Measurements from ENCODE around the gene FTCDNL1.
A peak's percentile ranks its signal among the peaks of the same experiment; 100 is the strongest.

FTCDNL1 gene

DNA sequence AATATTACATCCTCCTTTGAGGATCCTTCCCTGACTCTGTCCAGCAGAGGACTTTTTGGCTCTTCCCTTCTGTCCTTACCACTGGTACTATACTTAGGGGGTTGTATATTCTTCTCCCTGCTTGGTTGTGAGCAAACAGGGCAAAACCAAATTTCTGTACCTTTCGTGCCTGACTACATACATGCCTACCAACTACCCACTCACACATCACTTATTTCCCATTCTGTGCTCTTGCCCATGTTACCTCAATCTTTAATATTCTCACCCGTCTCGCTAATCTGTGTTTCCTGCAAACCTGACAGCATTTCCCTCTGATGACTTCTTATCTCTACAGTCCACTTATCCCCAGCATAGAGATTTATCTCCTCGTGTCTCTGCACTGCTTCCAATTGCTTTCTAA lies 58.6 kb downstream of the FTCDNL1 start:
- 45% methylated on average over 4 of the region's 4 CpGs for WGBS (ENCODE audit: insufficient coverage)
- ChIA-PET POLR2A (no interaction called here), CTCF (interaction anchor here (1.1 kb wide), 1 partner anchor 19 kb away, joined by 3 read pairs; no protein-coding TSS in a partner anchor)
- no peak overlapping the region for H3K4me3 ChIP-seq (ENCODE audit: control insufficient read depth in 1 of 7, extremely low read depth in 1 of 7, insufficient read depth in 4 of 7, low read depth in 2 of 7, low read length in 6 of 7)
- DNase-seq = peak in 1 of 3 donors; percentile 4
- no peaks in the 10 kb centered on the region for H3K36me3 ChIP-seq (ENCODE audit: control insufficient read depth in 4 of 4, insufficient read depth in 4 of 4, low read length in 3 of 4)
- no peaks in the 10 kb centered on the region for H3K9me3 ChIP-seq (ENCODE audit: control extremely low read depth in 1 of 5, control insufficient read depth in 4 of 5, insufficient read depth in 2 of 5, low read depth in 1 of 5, low read length in 4 of 5)
- H3K4me1 ChIP-seq (ENCODE audit: control extremely low read depth in 1 of 4, control insufficient read depth in 4 of 4, insufficient read depth in 4 of 4, low read length in 3 of 4) = no peaks in the 10 kb centered on the region
- no peaks in the 10 kb centered on the region for H3K27me3 ChIP-seq (replicated peaks in 2 of 5; ENCODE audit: control insufficient read depth in 4 of 5, insufficient read depth in 5 of 5, low read length in 4 of 5)
- no peak overlapping the region for H3K27ac ChIP-seq (ENCODE audit: insufficient read depth in 1 of 2, low read depth in 1 of 2, low read length in 2 of 2, poor library complexity in 1 of 2, severe bottlenecking in 2 of 2)

DNA sequence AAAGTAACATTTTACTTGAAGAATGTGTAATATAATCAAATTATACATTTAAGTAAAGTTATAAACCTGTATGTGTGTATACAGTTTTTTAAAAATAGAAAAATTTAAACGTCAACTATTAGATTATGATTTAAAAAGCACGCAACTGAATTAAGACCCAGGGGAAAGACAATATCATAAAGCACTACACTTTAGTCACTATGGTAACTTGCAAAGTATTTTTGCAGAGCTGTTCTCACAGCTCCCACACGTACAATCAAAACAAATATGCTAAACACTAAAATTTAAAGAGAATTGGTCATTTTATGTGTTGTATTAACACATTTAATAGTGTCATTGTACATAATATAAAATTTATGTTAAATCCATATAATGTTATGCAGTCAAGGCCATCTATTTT lies 59.7 kb downstream of the FTCDNL1 start:
- H3K4me3 ChIP-seq (ENCODE audit: control insufficient read depth in 1 of 7, extremely low read depth in 1 of 7, insufficient read depth in 4 of 7, low read depth in 2 of 7, low read length in 6 of 7) = no peak overlapping the region
- H3K9me3 ChIP-seq (ENCODE audit: control extremely low read depth in 1 of 5, control insufficient read depth in 4 of 5, insufficient read depth in 2 of 5, low read depth in 1 of 5, low read length in 4 of 5) = no peaks in the 10 kb centered on the region
- no peaks in the 10 kb centered on the region for H3K27me3 ChIP-seq (replicated peaks in 2 of 5; ENCODE audit: control insufficient read depth in 4 of 5, insufficient read depth in 5 of 5, low read length in 4 of 5)
- no peaks in the 10 kb centered on the region for H3K4me1 ChIP-seq (ENCODE audit: control extremely low read depth in 1 of 4, control insufficient read depth in 4 of 4, insufficient read depth in 4 of 4, low read length in 3 of 4)
- no peak for DNase-seq
- H3K36me3 ChIP-seq (ENCODE audit: control insufficient read depth in 4 of 4, insufficient read depth in 4 of 4, low read length in 3 of 4) = no peaks in the 10 kb centered on the region
- H3K27ac ChIP-seq (ENCODE audit: insufficient read depth in 1 of 2, low read depth in 1 of 2, low read length in 2 of 2, poor library complexity in 1 of 2, severe bottlenecking in 2 of 2) = no peak overlapping the region
- ChIA-PET CTCF (no interaction called here), POLR2A (no interaction called here)
- no CpG with 5 or more reads among the region's 3 CpGs for WGBS (ENCODE audit: insufficient coverage)

DNA sequence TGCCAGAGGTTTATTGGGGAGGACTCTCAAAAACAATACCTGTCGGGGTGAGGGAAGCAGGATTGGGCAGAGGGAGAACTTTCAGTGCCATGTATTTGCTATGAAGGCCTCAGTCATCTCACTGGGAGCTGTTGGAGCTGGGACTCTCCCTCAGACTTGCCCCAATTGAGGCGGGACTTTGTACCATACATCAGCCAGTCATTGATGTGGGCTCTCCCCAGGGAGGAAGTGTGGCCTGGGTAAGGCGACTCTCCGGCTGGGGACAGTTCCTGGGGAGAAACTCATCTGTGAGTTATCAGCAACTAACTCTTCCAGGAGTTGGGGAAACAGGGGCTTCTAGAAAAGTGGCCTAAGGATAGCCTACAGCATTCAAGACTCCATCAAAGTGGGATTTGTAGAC lies 66.5 kb downstream of the FTCDNL1 start:
- Histone ChIP-seq H3K9me3 (ENCODE audit: control extremely low read depth in 1 of 5, control insufficient read depth in 4 of 5, insufficient read depth in 2 of 5, low read depth in 1 of 5, low read length in 4 of 5) (peaks cover 0 to 2% (median 0%) of the 10 kb centered on the region in 5 experiments), H3K36me3 (ENCODE audit: control insufficient read depth in 4 of 4, insufficient read depth in 4 of 4, low read length in 3 of 4) (peaks cover 0 to 6% (median 0%) of the 10 kb centered on the region in 4 experiments), H3K27ac (ENCODE audit: insufficient read depth in 1 of 2, low read depth in 1 of 2, low read length in 2 of 2, poor library complexity in 1 of 2, severe bottlenecking in 2 of 2) (no peak overlapping the region), H3K4me3 (ENCODE audit: control insufficient read depth in 1 of 7, extremely low read depth in 1 of 7, insufficient read depth in 4 of 7, low read depth in 2 of 7, low read length in 6 of 7) (no peak overlapping the region), H3K4me1 (ENCODE audit: control extremely low read depth in 1 of 4, control insufficient read depth in 4 of 4, insufficient read depth in 4 of 4, low read length in 3 of 4) (no peaks in the 10 kb centered on the region), H3K27me3 (replicated peaks in 2 of 5; ENCODE audit: control insufficient read depth in 4 of 5, insufficient read depth in 5 of 5, low read length in 4 of 5) (no peaks in the 10 kb centered on the region)
- no peak for DNase-seq
- ChIA-PET POLR2A (no interaction called here), CTCF (no interaction called here)
- 95% methylated on average over 4 of the region's 4 CpGs for WGBS (ENCODE audit: insufficient coverage)

- ChIA-PET CTCF (interaction anchor here (1.2 kb wide), 1 partner anchor 26 kb away, joined by 3 read pairs; no protein-coding TSS in a partner anchor), POLR2A (interaction anchor here (0.8 to 1.2 kb wide), 2 partner anchors 18 to 1398 kb away, joined by 3 read pairs; no protein-coding TSS in a partner anchor)
- Histone ChIP-seq H3K27me3 (replicated peaks in 2 of 5; ENCODE audit: control insufficient read depth in 4 of 5, insufficient read depth in 5 of 5, low read length in 4 of 5) (no peaks in the 10 kb centered on the region), H3K4me1 (ENCODE audit: control extremely low read depth in 1 of 4, control insufficient read depth in 4 of 4, insufficient read depth in 4 of 4, low read length in 3 of 4) (no peaks in the 10 kb centered on the region), H3K4me3 (ENCODE audit: control insufficient read depth in 1 of 7, extremely low read depth in 1 of 7, insufficient read depth in 4 of 7, low read depth in 2 of 7, low read length in 6 of 7) (no peak overlapping the region), H3K27ac (ENCODE audit: insufficient read depth in 1 of 2, low read depth in 1 of 2, low read length in 2 of 2, poor library complexity in 1 of 2, severe bottlenecking in 2 of 2) (no peak overlapping the region), H3K36me3 (ENCODE audit: control insufficient read depth in 4 of 4, insufficient read depth in 4 of 4, low read length in 3 of 4) (peaks cover 0 to 9% (median 0%) of the 10 kb centered on the region in 4 experiments), H3K9me3 (ENCODE audit: control extremely low read depth in 1 of 5, control insufficient read depth in 4 of 5, insufficient read depth in 2 of 5, low read depth in 1 of 5, low read length in 4 of 5) (peaks cover 0 to 12% (median 2%) of the 10 kb centered on the region in 5 experiments)
- WGBS (ENCODE audit: insufficient coverage) = 95% methylated on average over 3 of the region's 3 CpGs
- no peak for DNase-seq
These were observed 71.4 kb downstream of the FTCDNL1 start for GRCh38 chr2:199779589-199779988.

GRCh38 chr2:199778655-199779054 lies 72.3 kb downstream of the FTCDNL1 start:
- Histone ChIP-seq H3K4me1 (ENCODE audit: control extremely low read depth in 1 of 4, control insufficient read depth in 4 of 4, insufficient read depth in 4 of 4, low read length in 3 of 4) (no peaks in the 10 kb centered on the region), H3K27me3 (replicated peaks in 2 of 5; ENCODE audit: control insufficient read depth in 4 of 5, insufficient read depth in 5 of 5, low read length in 4 of 5) (no peaks in the 10 kb centered on the region), H3K36me3 (ENCODE audit: control insufficient read depth in 4 of 4, insufficient read depth in 4 of 4, low read length in 3 of 4) (peaks cover 0 to 9% (median 0%) of the 10 kb centered on the region in 4 experiments), H3K9me3 (ENCODE audit: control extremely low read depth in 1 of 5, control insufficient read depth in 4 of 5, insufficient read depth in 2 of 5, low read depth in 1 of 5, low read length in 4 of 5) (peaks cover 0 to 12% (median 2%) of the 10 kb centered on the region in 5 experiments), H3K27ac (ENCODE audit: insufficient read depth in 1 of 2, low read depth in 1 of 2, low read length in 2 of 2, poor library complexity in 1 of 2, severe bottlenecking in 2 of 2) (no peak overlapping the region), H3K4me3 (ENCODE audit: control insufficient read depth in 1 of 7, extremely low read depth in 1 of 7, insufficient read depth in 4 of 7, low read depth in 2 of 7, low read length in 6 of 7) (no peak overlapping the region)
- no CpG with 5 or more reads among the region's 3 CpGs for WGBS (ENCODE audit: insufficient coverage)
- ChIA-PET CTCF (no interaction called here), POLR2A (no interaction called here)
- no peak for DNase-seq

- peaks cover 0 to 12% (median 2%) of the 10 kb centered on the region in 5 experiments for H3K9me3 ChIP-seq (ENCODE audit: control extremely low read depth in 1 of 5, control insufficient read depth in 4 of 5, insufficient read depth in 2 of 5, low read depth in 1 of 5, low read length in 4 of 5)
- peak in 2 of 3 donors; percentile 21 to 59 for DNase-seq
- CTCF ChIA-PET = interaction anchor here (0.9 kb wide), 1 partner anchor 707 kb away, joined by 3 read pairs; no protein-coding TSS in a partner anchor
- no peaks in the 10 kb centered on the region for H3K27me3 ChIP-seq (replicated peaks in 2 of 5; ENCODE audit: control insufficient read depth in 4 of 5, insufficient read depth in 5 of 5, low read length in 4 of 5)
- H3K4me1 ChIP-seq (ENCODE audit: control extremely low read depth in 1 of 4, control insufficient read depth in 4 of 4, insufficient read depth in 4 of 4, low read length in 3 of 4) = no peaks in the 10 kb centered on the region
- peaks cover 0 to 9% (median 0%) of the 10 kb centered on the region in 4 experiments for H3K36me3 ChIP-seq (ENCODE audit: control insufficient read depth in 4 of 4, insufficient read depth in 4 of 4, low read length in 3 of 4)
- no peak overlapping the region for H3K27ac ChIP-seq (ENCODE audit: insufficient read depth in 1 of 2, low read depth in 1 of 2, low read length in 2 of 2, poor library complexity in 1 of 2, severe bottlenecking in 2 of 2)
- 80% methylated on average over 1 of the region's 2 CpGs for WGBS (ENCODE audit: insufficient coverage)
- no peak overlapping the region for H3K4me3 ChIP-seq (ENCODE audit: control insufficient read depth in 1 of 7, extremely low read depth in 1 of 7, insufficient read depth in 4 of 7, low read depth in 2 of 7, low read length in 6 of 7)
- POLR2A ChIA-PET = no interaction called here
These were observed 73.1 kb downstream of the FTCDNL1 start for GRCh38 chr2:199777916-199778315.

DNA sequence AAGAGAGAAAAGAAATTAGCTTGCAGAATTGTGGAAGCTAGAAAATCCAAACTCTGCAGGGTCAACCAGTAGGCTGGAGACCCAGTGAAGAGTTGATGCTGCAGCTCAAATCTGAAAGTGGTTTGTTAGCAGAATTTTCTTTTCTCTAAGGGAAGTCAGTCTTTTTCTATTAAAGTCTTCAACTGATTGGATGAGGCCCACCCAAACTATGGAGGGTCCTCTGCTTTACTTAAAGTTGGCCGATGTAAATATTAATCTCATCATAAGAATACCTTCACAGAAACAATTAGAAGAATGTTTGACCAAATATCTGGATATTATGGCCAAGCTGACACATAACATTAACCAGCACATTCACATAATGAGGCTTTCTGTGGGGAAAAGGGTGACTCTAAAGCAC lies 73.7 kb downstream of the FTCDNL1 start:
- Histone ChIP-seq H3K36me3 (ENCODE audit: control insufficient read depth in 4 of 4, insufficient read depth in 4 of 4, low read length in 3 of 4) (peaks cover 0 to 9% (median 0%) of the 10 kb centered on the region in 4 experiments), H3K4me3 (ENCODE audit: control insufficient read depth in 1 of 7, extremely low read depth in 1 of 7, insufficient read depth in 4 of 7, low read depth in 2 of 7, low read length in 6 of 7) (no peak overlapping the region), H3K27me3 (replicated peaks in 2 of 5; ENCODE audit: control insufficient read depth in 4 of 5, insufficient read depth in 5 of 5, low read length in 4 of 5) (no peaks in the 10 kb centered on the region), H3K9me3 (ENCODE audit: control extremely low read depth in 1 of 5, control insufficient read depth in 4 of 5, insufficient read depth in 2 of 5, low read depth in 1 of 5, low read length in 4 of 5) (peaks cover 0 to 12% (median 2%) of the 10 kb centered on the region in 5 experiments), H3K27ac (ENCODE audit: insufficient read depth in 1 of 2, low read depth in 1 of 2, low read length in 2 of 2, poor library complexity in 1 of 2, severe bottlenecking in 2 of 2) (no peak overlapping the region), H3K4me1 (ENCODE audit: control extremely low read depth in 1 of 4, control insufficient read depth in 4 of 4, insufficient read depth in 4 of 4, low read length in 3 of 4) (no peaks in the 10 kb centered on the region)
- CTCF ChIA-PET = interaction anchor here (0.9 kb wide), 1 partner anchor 707 kb away, joined by 3 read pairs; no protein-coding TSS in a partner anchor
- POLR2A ChIA-PET = no interaction called here
- no CpG with 5 or more reads among the region's 1 CpG for WGBS (ENCODE audit: insufficient coverage)
- no peak for DNase-seq
